ENCODE measurements around the gene HEATR1. TPM values are rescaled to one million over a fixed set of nuclear protein-coding genes. Genes with fewer than 3 reads are reported as not detected.
A peak's percentile ranks its signal among the peaks of the same experiment; 100 is the strongest.

The HEATR1 gene, protein sequence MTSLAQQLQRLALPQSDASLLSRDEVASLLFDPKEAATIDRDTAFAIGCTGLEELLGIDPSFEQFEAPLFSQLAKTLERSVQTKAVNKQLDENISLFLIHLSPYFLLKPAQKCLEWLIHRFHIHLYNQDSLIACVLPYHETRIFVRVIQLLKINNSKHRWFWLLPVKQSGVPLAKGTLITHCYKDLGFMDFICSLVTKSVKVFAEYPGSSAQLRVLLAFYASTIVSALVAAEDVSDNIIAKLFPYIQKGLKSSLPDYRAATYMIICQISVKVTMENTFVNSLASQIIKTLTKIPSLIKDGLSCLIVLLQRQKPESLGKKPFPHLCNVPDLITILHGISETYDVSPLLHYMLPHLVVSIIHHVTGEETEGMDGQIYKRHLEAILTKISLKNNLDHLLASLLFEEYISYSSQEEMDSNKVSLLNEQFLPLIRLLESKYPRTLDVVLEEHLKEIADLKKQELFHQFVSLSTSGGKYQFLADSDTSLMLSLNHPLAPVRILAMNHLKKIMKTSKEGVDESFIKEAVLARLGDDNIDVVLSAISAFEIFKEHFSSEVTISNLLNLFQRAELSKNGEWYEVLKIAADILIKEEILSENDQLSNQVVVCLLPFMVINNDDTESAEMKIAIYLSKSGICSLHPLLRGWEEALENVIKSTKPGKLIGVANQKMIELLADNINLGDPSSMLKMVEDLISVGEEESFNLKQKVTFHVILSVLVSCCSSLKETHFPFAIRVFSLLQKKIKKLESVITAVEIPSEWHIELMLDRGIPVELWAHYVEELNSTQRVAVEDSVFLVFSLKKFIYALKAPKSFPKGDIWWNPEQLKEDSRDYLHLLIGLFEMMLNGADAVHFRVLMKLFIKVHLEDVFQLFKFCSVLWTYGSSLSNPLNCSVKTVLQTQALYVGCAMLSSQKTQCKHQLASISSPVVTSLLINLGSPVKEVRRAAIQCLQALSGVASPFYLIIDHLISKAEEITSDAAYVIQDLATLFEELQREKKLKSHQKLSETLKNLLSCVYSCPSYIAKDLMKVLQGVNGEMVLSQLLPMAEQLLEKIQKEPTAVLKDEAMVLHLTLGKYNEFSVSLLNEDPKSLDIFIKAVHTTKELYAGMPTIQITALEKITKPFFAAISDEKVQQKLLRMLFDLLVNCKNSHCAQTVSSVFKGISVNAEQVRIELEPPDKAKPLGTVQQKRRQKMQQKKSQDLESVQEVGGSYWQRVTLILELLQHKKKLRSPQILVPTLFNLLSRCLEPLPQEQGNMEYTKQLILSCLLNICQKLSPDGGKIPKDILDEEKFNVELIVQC (N-terminal part only)
- total RNA-seq (2021; fragmentation: NEBNext Ultra II Directional; extraction: Animal tissue kit (Norgen Biotek cat#: 25700)): 10 to 100 TPM; 34.5 to 43.6 (median 39.2) TPM
- long read RNA-seq, full-length matches to known transcripts: 2 of 12 reads
- long read RNA-seq, partial matches to known transcripts: 9 of 12 reads
- long read RNA-seq, other reads (novel, unspliced or antisense): 1 of 12 reads

DNA sequence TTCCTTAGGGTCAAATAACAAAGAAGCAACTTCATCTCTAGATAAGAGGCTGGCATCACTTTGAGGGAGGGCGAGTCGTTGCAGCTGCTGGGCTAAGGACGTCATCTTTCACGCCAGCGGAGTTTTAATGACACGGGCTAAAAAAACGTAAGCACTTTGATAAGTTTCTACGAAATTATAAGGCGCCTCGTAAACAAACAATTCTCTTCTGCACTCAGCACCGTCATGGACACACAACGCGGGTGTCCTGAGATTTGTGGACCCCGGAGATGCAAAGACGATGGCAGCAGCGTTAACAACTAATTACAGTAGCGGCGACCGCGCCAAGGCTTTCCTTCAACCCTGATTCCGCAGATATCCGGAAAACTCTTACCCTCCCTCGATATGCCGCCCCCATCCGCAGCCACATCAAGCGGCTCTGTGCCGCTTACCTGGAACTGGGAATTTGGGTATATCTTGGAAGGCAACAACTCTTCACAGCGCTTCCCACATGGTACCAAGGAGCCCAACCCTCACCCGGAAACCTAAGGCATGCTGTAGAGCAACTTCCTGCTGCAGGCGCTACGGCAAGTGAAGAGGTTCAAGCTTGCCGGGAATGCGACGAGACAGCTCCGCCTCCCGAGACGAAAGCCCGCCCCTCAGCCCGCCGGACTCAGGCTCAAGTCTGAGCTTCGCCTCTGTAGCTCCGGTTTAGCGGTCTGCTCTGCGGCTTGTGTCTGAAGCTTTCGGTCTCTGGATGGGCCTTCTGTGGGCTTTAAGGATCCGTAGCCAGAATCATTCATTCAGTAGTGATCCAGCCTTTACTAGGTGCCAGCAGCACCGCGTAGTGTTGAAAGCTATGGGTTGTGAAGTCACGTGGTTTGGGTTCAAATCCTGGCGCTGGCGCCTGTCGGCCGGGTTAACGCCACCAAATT is at the start of gene HEATR1:
Gene HEATR1, minus strand, starts transcription at position 526 of the 914 bp plus-strand sequence. Its CDS starts 421 bp downstream, at position 105.
- Mint-ChIP-seq H3K4me1 (ENCODE audit: low read depth) (peaks cover 16% of the 10 kb centered on the region), H3K4me3 (peak within 1 kb of the TSS; percentile 99), H3K36me3 (ENCODE audit: low read depth) (peaks cover 10% of the 10 kb centered on the region), H3K9me3 (no peaks in the 10 kb centered on the region), H3K27me3 (ENCODE audit: insufficient read depth) (no peaks in the 10 kb centered on the region; the same call in none of the 2 replicates), H3K27ac (peak within 1 kb of the TSS; percentile 91)
- DNase-seq: peak; percentile 96
- TF ChIP-seq, protein P1, sequence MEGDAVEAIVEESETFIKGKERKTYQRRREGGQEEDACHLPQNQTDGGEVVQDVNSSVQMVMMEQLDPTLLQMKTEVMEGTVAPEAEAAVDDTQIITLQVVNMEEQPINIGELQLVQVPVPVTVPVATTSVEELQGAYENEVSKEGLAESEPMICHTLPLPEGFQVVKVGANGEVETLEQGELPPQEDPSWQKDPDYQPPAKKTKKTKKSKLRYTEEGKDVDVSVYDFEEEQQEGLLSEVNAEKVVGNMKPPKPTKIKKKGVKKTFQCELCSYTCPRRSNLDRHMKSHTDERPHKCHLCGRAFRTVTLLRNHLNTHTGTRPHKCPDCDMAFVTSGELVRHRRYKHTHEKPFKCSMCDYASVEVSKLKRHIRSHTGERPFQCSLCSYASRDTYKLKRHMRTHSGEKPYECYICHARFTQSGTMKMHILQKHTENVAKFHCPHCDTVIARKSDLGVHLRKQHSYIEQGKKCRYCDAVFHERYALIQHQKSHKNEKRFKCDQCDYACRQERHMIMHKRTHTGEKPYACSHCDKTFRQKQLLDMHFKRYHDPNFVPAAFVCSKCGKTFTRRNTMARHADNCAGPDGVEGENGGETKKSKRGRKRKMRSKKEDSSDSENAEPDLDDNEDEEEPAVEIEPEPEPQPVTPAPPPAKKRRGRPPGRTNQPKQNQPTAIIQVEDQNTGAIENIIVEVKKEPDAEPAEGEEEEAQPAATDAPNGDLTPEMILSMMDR (IDR thresholded peaks at IDR 0.05): no peak

DNA sequence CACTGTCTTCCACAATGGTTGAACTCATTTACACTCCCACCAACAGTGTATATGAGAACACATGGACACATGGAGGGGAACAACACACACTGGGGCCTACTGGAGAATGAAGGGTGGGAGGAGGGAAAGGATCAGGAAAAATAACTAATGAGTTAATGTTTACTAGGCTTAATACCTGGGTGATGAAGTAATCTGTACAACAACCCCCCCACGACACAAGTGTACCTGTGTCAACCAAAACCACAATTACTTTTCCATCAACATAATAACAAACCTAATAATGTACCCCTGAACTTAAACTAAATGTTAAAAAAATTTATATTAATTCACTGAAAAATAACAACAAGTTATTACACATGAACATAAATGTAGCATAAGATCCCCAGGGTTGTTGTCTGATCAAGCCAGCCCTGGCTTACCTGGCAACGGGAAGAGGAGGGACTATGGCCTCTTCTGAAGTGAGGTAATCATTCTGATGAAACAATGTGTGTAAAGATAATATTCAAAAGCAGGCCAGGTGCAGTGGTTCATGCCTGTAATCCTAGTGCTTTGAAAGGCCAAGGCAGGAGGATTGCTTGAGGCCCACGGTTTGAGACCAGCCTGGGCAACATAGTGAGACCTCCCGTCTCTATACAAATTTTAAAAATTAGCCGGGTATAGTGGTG is 40.8 kb upstream of the HEATR1 start:
- TF ChIP-seq, protein P1 (IDR thresholded peaks at IDR 0.05): no peak
- H3K4me3 Mint-ChIP-seq: no peak overlapping the region
- no peak for DNase-seq
- no peaks in the 10 kb centered on the region for H3K27me3 Mint-ChIP-seq (ENCODE audit: insufficient read depth)
- H3K4me1 Mint-ChIP-seq (ENCODE audit: low read depth): no peaks in the 10 kb centered on the region
- H3K9me3 Mint-ChIP-seq: no peaks in the 10 kb centered on the region; the same call in 1 of the 2 replicates
- no peaks in the 10 kb centered on the region for H3K36me3 Mint-ChIP-seq (ENCODE audit: low read depth)
- no peak overlapping the region for H3K27ac Mint-ChIP-seq

DNA sequence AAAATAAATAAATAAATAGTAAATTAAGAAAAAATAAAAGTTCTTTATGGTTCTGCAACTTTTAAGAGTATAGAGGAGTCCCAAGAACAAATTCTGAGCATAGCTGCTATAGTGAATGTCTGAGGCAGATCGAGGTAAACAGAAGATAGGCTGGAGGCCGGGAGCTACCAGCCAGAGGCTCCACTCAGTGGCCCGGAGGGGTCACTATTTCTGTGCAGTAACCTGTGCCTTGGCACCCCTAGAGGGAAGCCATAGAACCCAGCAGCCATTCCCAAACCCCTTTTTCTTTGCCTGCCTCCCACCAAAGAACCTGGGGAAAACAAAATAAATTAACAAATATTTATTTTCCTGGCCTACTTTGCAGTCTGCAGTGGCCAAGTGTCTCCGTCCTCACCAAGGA is 38.4 kb upstream of the HEATR1 start:
- no peaks in the 10 kb centered on the region for H3K36me3 Mint-ChIP-seq (ENCODE audit: low read depth)
- H3K9me3 Mint-ChIP-seq: peaks cover 7% of the 10 kb centered on the region
- TF ChIP-seq, protein P1 (IDR thresholded peaks at IDR 0.05): no peak
- H3K4me1 Mint-ChIP-seq (ENCODE audit: low read depth): no peaks in the 10 kb centered on the region
- no peak overlapping the region for H3K4me3 Mint-ChIP-seq
- H3K27me3 Mint-ChIP-seq (ENCODE audit: insufficient read depth): no peaks in the 10 kb centered on the region
- H3K27ac Mint-ChIP-seq: no peak overlapping the region
- DNase-seq: no peak

DNA sequence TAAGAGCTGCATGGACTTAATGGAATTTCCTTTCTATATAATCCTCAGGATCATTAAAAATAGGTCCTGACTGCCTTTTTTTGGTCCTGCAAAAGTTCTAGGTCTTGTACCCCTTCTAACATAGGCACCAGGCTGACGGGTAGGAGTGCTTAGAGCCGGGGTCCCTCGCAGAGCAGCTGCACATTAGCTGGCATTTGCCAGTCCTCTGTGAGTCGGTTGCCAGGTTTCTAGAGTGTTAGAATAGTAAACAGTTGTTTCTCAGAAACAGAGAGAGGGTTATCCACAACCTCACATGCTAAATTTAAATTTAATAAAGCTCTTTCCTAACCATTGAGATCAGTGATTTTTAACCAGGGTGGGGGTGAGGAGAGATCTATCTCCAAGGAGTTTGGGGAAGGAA is 35.4 kb upstream of the HEATR1 start:
- H3K4me1 Mint-ChIP-seq (ENCODE audit: low read depth): no peaks in the 10 kb centered on the region
- TF ChIP-seq, protein P1 (IDR thresholded peaks at IDR 0.05): no peak
- no peaks in the 10 kb centered on the region for H3K36me3 Mint-ChIP-seq (ENCODE audit: low read depth)
- peaks cover 11% of the 10 kb centered on the region for H3K9me3 Mint-ChIP-seq
- DNase-seq: no peak
- H3K27me3 Mint-ChIP-seq (ENCODE audit: insufficient read depth): no peaks in the 10 kb centered on the region
- H3K4me3 Mint-ChIP-seq: no peak overlapping the region
- no peak overlapping the region for H3K27ac Mint-ChIP-seq
